Memory B cell (primary cell): ENCODE data around the gene MEF2B.

Experiments used
- ATAC-seq: fragments of 150-1000 bp; cut with Tn5 transposase; 2 replicates; pipeline ENCODE4 v1.10.0; 2021; ENCODE audit warnings: low read depth, mild to moderate bottlenecking, moderate library complexity
- DNase-seq, 2 donors: peaks; one replicate each; pipeline ENCODE4 v3.0.0; 2022; ENCODE audit warnings: low spot score in 2 of 2
- H3K27ac Mint-ChIP-seq: one replicate; pipeline ENCODE4 v1.8.0; 2022; ENCODE audit warnings: mild to moderate bottlenecking, moderate library complexity, mixed read lengths
- H3K27me3 Mint-ChIP-seq: one replicate; pipeline ENCODE4 v1.8.0; 2022; ENCODE audit warnings: mixed read lengths
- H3K36me3 Mint-ChIP-seq: one replicate; pipeline ENCODE4 v1.8.0; 2022; ENCODE audit warnings: mild to moderate bottlenecking, mixed read lengths
- H3K4me1 Mint-ChIP-seq: one replicate; pipeline ENCODE4 v1.8.0; 2022; ENCODE audit warnings: mixed read lengths
- H3K4me3 Mint-ChIP-seq: one replicate; pipeline ENCODE4 v1.8.0; 2022; ENCODE audit warnings: mild to moderate bottlenecking, moderate library complexity, mixed read lengths
- H3K9me3 Mint-ChIP-seq: one replicate; pipeline ENCODE4 v1.8.0; 2022; ENCODE audit warnings: mixed read lengths

Gene MEF2B

DNA sequence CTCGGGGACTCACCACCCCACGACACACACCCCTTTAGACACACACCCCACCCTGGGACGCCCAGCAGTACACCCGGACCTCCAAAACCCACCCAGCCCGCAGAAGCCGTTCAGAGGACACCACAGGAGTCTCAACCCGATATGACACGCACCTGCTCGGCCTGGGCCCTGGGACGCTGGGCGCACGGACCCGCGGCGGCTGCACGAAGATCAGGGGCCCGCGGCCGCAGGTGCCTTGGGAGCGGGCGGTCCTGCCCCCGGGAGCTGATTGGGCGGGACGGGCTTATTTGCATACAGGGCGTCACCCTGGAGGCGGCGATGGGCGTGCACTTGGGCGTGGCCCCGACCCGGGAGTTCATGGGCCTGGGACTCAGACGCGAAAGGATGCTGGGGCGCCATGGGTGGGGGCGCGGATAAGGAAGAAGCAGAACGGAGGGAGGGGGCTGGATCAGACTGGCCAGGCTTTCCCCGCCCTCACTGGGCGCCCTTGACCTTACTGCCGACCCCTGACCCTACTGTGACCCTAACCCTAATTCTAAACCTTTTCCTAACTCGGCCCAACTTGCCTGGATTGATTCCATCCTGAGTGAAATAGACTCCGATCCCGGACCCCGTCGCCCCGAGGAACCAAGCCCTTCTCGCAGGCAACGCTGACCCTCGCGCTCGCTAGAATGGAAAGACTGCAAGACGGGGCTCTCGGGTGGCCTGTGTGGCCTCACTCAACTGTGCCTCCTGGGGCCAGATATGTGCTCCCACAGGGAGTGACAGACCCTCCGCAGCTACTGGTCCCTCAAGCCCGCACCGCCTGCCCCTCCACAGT is at the start of gene MEF2B:
Gene MEF2B (minus strand): TSS at position 211 of the 820 bp plus-strand sequence. CDS start 19,528 bp downstream, outside the sequence.
- H3K27ac Mint-ChIP-seq: peak within 1 kb of the TSS; percentile 36
- peaks cover 16% of the 10 kb centered on the region for H3K27me3 Mint-ChIP-seq
- no peaks in the 10 kb centered on the region for H3K9me3 Mint-ChIP-seq

DNA sequence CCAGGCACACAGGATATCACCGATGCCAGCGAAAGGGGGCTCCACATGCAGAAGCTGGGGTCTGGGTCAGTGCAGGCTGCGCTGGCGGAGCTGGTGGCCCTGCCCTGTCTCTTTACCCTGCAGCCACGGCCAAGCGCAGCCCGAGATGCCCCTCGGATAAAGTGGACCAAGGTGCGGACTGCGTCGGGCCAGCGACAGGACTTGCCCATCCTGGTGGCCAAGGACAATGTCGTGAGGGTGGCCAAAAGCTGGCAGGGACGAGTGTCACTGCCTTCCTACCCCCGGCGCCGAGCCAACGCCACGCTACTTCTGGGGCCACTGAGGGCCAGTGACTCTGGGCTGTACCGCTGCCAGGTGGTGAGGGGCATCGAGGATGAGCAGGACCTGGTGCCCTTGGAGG is 48.8 kb upstream of the MEF2B start:
- Mint-ChIP-seq H3K9me3 (no peaks in the 10 kb centered on the region), H3K4me1 (peaks cover 6% of the 10 kb centered on the region), H3K36me3 (no peaks in the 10 kb centered on the region), H3K27ac (no peak overlapping the region), H3K27me3 (peaks cover 21% of the 10 kb centered on the region), H3K4me3 (no peak overlapping the region)
- no peak for DNase-seq
- no peak for ATAC-seq

More for the DNA sequence above, at the start of gene MEF2B:
- DNase-seq: peak; percentile 77 to 84
- Mint-ChIP-seq H3K4me1 (peaks cover 28% of the 10 kb centered on the region), H3K4me3 (peak within 1 kb of the TSS; percentile 81), H3K36me3 (peaks cover 5% of the 10 kb centered on the region)
- peak; percentile 95 for ATAC-seq

DNA sequence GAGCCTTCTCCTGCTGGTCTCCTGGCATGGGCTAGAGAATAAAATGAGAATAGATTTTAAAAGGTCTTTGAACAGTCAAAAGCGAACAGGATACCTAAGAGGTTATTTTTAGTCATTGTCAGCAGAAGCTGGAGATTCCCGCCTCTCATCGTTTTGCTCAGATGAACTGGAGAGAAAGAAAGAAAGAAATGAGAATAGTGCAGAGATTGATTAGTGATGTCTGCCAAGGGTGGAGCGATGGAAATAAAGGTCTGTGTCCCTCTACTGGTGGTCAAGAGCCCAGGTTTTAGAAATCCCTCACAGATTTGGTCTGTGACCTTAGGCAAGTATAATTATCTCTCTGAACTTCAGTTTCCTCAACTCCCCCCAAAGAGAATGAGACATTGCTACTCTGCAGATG is 47.0 kb upstream of the MEF2B start:
- Mint-ChIP-seq H3K4me3 (no peak overlapping the region), H3K27me3 (peaks cover 33% of the 10 kb centered on the region), H3K27ac (no peak overlapping the region), H3K36me3 (no peaks in the 10 kb centered on the region), H3K4me1 (peaks cover 12% of the 10 kb centered on the region), H3K9me3 (no peaks in the 10 kb centered on the region)
- DNase-seq: no peak
- peak; percentile 50 for ATAC-seq

DNA sequence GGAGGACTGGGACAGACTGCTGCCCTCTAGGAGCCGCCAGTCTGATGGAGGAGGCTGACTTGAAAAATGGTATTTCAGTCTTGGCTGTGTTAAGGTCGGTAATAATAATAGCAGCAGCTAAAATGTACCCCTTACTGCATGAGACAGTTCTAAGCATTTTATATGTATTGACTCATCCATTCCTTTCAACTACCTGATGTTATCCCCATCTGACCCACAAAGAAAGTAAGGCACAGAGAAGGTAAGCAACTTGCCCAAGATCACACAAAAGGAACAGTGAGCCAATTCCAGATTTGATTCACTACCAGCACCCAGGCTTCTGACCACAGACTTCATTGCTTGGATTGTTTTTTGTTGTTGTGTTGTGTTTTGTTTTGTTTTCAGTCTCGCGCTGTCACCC is 45.7 kb upstream of the MEF2B start:
- DNase-seq (no peak), ATAC-seq (no peak)
- H3K36me3 Mint-ChIP-seq: no peaks in the 10 kb centered on the region
- no peak overlapping the region for H3K27ac Mint-ChIP-seq
- H3K4me1 Mint-ChIP-seq: peaks cover 12% of the 10 kb centered on the region
- H3K27me3 Mint-ChIP-seq: peaks cover 40% of the 10 kb centered on the region
- H3K9me3 Mint-ChIP-seq: no peaks in the 10 kb centered on the region
- no peak overlapping the region for H3K4me3 Mint-ChIP-seq

DNA sequence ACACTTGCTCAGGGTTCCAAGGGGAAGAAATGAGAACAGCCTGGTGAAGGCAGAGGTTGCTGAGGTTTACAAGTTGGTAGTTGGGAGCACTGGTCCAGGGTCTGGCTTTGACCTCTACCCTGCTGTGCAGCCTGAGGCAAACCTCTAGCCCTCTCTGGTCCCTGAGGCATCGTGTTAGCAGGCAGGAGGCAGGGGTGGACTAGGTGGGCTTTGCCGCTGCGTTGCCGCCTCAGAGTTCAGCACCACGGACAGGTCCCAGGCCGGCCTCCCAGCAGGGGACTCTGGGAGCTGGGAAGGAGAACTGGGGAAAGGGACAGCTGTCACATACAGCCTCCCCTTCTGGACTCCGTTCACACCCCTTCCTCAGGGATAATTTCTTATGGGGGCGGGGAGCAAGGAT is 44.8 kb upstream of the MEF2B start:
- no peak overlapping the region for H3K4me3 Mint-ChIP-seq
- ATAC-seq: no peak
- no peak overlapping the region for H3K27ac Mint-ChIP-seq
- H3K9me3 Mint-ChIP-seq: no peaks in the 10 kb centered on the region
- H3K36me3 Mint-ChIP-seq: no peaks in the 10 kb centered on the region
- peaks cover 14% of the 10 kb centered on the region for H3K4me1 Mint-ChIP-seq
- DNase-seq: no peak
- H3K27me3 Mint-ChIP-seq: peaks cover 43% of the 10 kb centered on the region

DNA sequence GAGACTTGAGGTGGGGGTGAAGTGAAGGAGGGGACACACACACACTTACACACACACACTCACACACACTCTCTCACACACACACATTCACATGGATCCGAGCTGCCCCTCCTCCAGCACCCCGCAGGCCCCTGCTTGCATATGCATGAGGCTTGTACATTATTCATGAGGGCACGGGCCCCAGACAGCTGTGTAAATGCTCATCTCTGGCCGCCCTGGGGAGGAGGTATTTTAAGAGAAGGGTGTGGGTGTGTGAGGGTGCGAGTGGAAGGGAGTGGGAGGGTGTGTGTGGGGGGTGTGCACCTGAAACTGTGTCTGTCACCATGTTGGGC is 44.1 kb upstream of the MEF2B start:
- Mint-ChIP-seq H3K27ac (no peak overlapping the region), H3K9me3 (no peaks in the 10 kb centered on the region), H3K4me1 (peaks cover 14% of the 10 kb centered on the region), H3K27me3 (peaks cover 43% of the 10 kb centered on the region), H3K36me3 (no peaks in the 10 kb centered on the region), H3K4me3 (no peak overlapping the region)
- peak; percentile 43 for ATAC-seq
- no peak for DNase-seq

DNA sequence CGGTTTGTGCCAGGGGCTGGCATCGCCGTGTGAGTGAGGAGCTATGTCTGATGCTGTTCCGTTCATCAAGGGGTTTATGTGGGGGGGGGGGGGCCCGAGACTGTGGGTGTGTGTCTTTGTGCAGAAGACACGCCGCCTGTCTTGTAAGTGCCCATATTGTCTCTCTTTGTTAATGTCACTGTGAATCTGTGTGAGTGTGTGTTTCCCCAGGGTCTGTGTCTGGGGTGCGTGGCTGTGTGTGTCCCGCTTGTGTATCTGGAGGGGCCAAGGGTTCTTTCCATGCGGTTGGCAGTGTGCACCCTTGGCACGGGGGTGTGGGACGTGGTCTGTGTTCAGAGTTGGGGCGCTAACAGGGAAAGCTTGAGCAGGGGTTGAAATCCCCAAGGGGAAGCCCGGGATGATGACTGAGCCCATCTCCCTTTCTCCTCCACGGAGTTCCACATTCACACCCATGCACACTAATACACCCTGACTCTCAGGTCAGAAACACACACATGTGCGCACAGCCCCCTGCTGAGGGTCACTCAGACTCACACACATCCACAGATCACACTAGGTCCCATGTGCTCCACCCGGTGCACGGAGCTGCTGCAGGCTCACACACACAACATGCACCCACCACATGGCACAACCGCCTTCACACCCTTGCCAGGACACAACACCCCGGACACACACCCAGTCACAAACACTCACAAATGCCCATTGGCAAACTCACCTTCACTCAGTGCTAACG is 43.5 kb upstream of the MEF2B start:
- Mint-ChIP-seq H3K27me3 (peaks cover 41% of the 10 kb centered on the region), H3K36me3 (no peaks in the 10 kb centered on the region), H3K4me3 (no peak overlapping the region)

DNA sequence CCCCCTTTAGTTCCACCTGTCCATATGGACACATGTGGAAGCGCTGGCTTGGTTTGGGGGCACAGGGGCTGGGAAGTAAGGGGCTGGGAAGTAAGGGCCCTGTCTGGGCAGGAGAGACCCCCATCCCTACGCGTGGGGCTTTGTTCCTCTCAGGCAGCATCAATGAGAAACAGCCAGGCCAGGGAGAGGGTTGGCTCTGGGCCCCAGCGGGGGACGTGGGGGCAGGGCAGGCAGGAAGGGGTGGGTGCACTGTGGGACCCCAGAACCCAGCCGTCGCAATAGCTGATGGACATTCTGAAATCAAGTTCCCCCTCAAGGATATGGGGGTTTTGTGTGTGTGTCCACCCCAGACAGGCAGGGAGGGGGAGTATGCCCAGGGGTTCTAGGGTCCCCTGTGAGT is 42.9 kb upstream of the MEF2B start:
- no peak overlapping the region for H3K27ac Mint-ChIP-seq
- no peak for ATAC-seq
- no peak overlapping the region for H3K4me3 Mint-ChIP-seq
- H3K4me1 Mint-ChIP-seq: peaks cover 14% of the 10 kb centered on the region
- H3K27me3 Mint-ChIP-seq: peaks cover 41% of the 10 kb centered on the region
- H3K9me3 Mint-ChIP-seq: no peaks in the 10 kb centered on the region
- no peaks in the 10 kb centered on the region for H3K36me3 Mint-ChIP-seq
- DNase-seq: no peak

More for the DNA sequence above, 43.5 kb upstream of the MEF2B start:
- Mint-ChIP-seq H3K9me3 (no peaks in the 10 kb centered on the region), H3K4me1 (peaks cover 14% of the 10 kb centered on the region), H3K27ac (no peak overlapping the region)
- DNase-seq (no peak), ATAC-seq (no peak)

DNA sequence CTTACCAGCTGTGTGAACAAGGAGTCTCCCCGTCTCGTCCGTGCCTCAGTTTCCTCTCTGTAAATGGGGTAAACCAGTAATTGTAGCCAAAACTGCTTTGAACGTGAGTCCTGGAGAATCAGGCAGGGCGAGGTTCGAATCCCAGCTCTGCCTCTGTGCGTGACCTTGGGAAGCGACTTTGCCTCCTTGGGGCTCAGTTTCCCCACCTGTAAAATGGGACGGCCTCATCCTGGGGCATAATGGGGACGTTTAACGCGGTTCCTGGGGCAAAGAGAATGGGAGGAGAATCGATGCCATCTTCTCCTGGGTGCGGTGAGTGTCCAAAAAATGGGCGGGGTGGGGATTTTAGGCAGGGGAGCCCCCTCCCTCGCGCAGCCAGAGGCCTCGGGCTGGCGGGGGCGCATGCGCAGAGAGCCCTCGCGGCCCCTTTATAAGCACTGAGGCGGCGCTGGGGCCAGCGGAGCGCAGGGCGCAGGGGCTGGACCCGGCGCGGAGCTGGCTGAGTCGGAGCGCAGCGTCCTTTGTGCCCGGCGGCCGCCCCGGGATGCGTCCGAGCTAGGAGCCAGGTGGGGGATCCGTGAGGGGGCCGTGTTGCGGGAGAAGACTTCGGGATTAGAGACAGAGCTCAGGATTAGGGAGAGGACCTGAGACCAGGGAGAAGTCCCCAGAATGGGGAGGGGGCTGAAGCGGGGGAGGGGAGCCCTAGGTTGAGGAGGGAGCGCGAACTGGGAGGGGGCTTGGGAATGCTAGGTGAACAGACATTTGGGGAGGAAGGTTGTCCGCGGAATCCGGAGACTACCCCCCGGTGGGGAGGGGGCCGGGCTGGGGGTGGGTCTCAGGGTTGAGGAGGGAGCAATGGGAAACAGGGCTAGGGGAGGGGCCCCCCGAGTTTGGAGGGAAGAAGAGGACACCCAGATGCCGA is 41.7 kb upstream of the MEF2B start, which contains the start of gene NCAN:
Gene NCAN (plus strand): TSS at position 460 of the 922 bp plus-strand sequence. CDS start 4,996 bp downstream, outside the sequence.
- Mint-ChIP-seq H3K27ac (no peak within 1 kb of the TSS), H3K27me3 (peaks cover 48% of the 10 kb centered on the region), H3K9me3 (peaks cover 4% of the 10 kb centered on the region), H3K4me1 (peaks cover 26% of the 10 kb centered on the region), H3K36me3 (no peaks in the 10 kb centered on the region), H3K4me3 (no peak within 1 kb of the TSS)
- no peak for ATAC-seq
- DNase-seq: no peak

DNA sequence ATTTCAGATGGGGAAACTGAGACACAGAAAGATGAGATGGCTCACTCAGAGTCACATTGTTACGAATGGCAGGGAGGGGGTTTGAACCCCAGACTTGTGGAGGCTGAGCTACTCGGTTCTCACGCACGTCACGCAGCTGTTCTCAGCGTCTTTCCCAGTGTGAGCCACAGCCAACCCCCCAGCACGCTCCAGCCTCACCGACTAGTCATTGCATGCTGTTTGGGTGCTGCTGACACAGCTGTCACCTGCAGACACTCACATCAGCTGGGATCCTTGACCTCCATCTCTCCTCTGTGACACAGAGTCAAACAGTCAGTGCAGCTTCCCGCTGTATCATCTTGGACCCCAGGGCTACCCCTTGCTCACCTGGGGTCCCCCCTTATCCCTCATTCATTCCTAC is 39.3 kb upstream of the MEF2B start:
- Mint-ChIP-seq H3K27me3 (peaks cover 37% of the 10 kb centered on the region), H3K9me3 (peaks cover 4% of the 10 kb centered on the region), H3K4me3 (no peak overlapping the region), H3K4me1 (peaks cover 24% of the 10 kb centered on the region), H3K27ac (no peak overlapping the region), H3K36me3 (no peaks in the 10 kb centered on the region)
- ATAC-seq (no peak), DNase-seq (no peak)

DNA sequence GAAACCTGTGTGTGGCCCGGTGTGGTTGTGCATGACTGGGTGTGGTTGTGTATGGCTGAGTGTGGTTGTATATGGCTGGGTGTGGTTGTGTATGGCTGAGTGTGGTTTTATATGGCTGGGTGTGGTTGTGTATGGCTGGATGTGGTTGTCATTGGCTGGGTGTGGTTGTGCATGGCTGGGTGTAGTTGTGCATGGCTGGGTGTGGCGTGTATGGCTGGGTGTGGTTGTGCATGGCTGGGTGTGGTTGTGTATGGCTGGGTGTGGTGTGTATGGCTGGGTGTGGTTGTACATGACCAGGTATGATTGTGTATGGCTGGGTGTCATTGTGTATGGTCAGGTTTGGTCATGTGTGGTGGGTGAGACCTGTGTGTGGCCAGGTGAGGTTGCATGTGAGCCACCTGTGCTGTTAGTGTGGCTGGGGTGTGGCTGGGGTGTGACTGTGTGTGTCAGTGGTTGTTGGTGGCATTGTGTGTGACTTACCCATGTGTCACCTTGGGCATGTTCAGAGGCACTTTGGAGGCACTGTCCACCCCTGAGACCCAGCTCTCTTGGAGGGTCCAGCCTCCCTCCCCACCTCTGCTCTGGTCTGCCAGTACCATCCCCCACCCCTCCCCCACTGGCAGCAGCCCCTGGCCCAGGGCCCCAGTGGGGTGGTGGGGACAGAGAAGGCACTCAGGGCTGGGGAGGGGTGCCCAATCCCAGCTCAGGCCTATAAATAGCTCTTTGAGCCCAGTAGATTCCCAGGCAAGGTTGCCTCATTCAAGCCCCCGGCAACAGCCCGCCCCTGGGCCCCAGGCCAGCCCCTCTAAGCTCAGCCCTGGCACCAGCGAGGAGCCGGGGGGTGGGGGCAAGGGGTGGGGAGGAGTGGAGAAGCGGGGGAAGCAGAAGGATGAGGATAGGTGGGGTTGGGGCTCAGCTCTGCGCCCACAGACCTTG is 37.8 kb upstream of the MEF2B start:
- no peak overlapping the region for H3K27ac Mint-ChIP-seq
- ATAC-seq: no peak
- no peak for DNase-seq
- H3K9me3 Mint-ChIP-seq: peaks cover 4% of the 10 kb centered on the region
- H3K4me3 Mint-ChIP-seq: no peak overlapping the region
- peaks cover 15% of the 10 kb centered on the region for H3K4me1 Mint-ChIP-seq
- no peaks in the 10 kb centered on the region for H3K36me3 Mint-ChIP-seq
- H3K27me3 Mint-ChIP-seq: peaks cover 27% of the 10 kb centered on the region

DNA sequence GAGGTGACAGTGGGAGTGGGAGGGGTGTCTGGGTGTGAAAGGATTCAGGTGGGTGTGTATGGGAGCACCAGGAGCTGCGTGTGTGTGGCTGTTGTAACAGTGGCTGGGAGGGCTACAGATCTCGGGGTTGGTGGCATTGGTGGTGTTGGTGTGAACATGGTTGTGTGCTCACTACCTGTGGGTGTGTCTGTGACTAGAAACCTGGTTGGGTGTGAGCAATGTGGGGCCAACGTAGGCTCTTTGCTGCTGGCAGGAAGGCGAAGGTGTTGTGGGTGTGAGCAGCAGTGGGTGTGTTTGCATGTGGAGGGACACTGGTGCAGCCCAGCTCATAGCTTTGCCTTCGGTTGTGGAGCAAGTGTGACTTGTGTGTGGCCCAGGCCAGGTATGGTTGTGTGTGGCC is 36.9 kb upstream of the MEF2B start:
- Mint-ChIP-seq H3K36me3 (no peaks in the 10 kb centered on the region), H3K4me3 (peak overlapping the region; percentile 37), H3K27me3 (peaks cover 21% of the 10 kb centered on the region), H3K27ac (no peak overlapping the region), H3K4me1 (peaks cover 21% of the 10 kb centered on the region), H3K9me3 (peaks cover 4% of the 10 kb centered on the region)
- DNase-seq (no peak), ATAC-seq (no peak)
